ENCODE results near the gene CFAP141.

GRCh38 chr1:154207262-154207661 is 1.1 kb upstream of the CFAP141 start:
- TF ChIP-seq CTCF (IDR thresholded peaks at IDR 0.05; ENCODE audit: poor library complexity, severe bottlenecking) = no peak
- TF ChIP-seq EZH2 (IDR thresholded peaks at IDR 0.05; ENCODE audit: borderline replicate concordance, insufficient read depth, low read length, poor library complexity, severe bottlenecking) = no peak
- TF ChIP-seq SMC3 (conservative IDR thresholded peaks at IDR 0.05; ENCODE audit: poor library complexity) = no peak
